IPS-18a (cell line): Measurements from ENCODE around the gene ISCU.
"Not testable (repeated sequence)": the region's sequence is repeated elsewhere in the genome, so short reads cannot be mapped to it uniquely, and the experiment has no call there.

Experiments
- H3K27ac ChIP-seq: one replicate; pipeline ENCODE4 v1.5.1; 2013; ENCODE audit warnings: low read length
- H3K27me3 ChIP-seq: one replicate; pipeline ENCODE4 v1.6.1; 2013; ENCODE audit warnings: mild to moderate bottlenecking, low read length; ENCODE audit not compliant: control insufficient read depth, insufficient read depth
- H3K36me3 ChIP-seq: one replicate; pipeline ENCODE4 v1.6.1; 2013; ENCODE audit warnings: low read depth, low read length; ENCODE audit not compliant: control insufficient read depth
- H3K4me1 ChIP-seq: one replicate; pipeline ENCODE4 v1.6.1; 2013; ENCODE audit warnings: low read depth, low read length; ENCODE audit not compliant: control insufficient read depth
- H3K4me3 ChIP-seq: one replicate; pipeline ENCODE4 v1.5.1; 2013; ENCODE audit warnings: low read length
- H3K9ac ChIP-seq: one replicate; pipeline ENCODE4 v1.6.1; 2013; ENCODE audit warnings: mild to moderate bottlenecking, low read length, moderate library complexity
- H3K9me3 ChIP-seq: one replicate; pipeline ENCODE4 v1.6.1; 2013; ENCODE audit warnings: low read depth, low read length; ENCODE audit not compliant: control insufficient read depth

Gene ISCU

DNA sequence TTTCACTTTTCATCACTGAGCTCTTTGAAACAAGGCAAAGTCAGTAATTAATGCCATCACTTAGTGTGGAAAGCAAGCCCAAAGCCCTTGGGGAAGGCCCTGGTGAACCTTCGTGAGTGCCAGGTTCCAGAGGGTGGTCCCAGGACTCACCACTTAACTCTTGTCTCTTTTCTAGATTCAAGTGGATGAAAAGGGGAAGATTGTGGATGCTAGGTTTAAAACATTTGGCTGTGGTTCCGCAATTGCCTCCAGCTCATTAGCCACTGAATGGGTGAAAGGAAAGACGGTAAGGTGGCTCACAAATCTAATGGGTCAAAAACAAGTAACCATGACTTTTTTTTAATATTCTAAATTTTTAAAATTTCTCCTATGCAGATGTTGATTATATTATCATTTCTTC, 2.8 kb downstream of the ISCU start:
- H3K9ac ChIP-seq, result no peak overlapping the region
- H3K4me3 ChIP-seq, result no peak overlapping the region
- H3K9me3 ChIP-seq, result no peaks in the 10 kb centered on the region
- no peaks in the 10 kb centered on the region for H3K27me3 ChIP-seq
- H3K4me1 ChIP-seq, result peaks cover under 1% of the 10 kb centered on the region
- H3K27ac ChIP-seq, result no peak overlapping the region
- peaks cover 56% of the 10 kb centered on the region for H3K36me3 ChIP-seq

DNA sequence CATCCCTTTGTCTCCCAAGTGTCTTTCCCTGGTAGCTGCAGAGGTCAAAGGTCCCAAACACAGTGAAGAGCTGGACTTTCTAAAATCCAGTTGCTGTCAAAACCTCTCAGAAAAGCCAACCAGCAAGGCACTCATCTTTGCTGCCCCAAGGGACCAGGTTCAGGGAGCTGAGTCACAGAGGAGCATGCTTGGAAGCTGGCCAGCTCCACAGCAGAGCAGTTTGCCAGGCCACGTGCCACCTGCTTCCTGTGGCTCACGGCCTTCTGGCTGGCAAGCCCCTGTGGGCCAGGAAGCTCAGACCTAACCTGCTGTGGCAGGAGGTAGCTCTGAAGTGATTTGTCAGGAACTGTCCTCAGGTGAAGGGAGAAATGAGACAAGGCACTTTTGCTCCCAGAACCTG, 3.6 kb downstream of the ISCU start:
- Histone ChIP-seq H3K4me3 (no peak overlapping the region), H3K9me3 (no peaks in the 10 kb centered on the region), H3K4me1 (no peaks in the 10 kb centered on the region), H3K9ac (no peak overlapping the region), H3K27me3 (no peaks in the 10 kb centered on the region), H3K36me3 (peaks cover 56% of the 10 kb centered on the region), H3K27ac (no peak overlapping the region)

DNA sequence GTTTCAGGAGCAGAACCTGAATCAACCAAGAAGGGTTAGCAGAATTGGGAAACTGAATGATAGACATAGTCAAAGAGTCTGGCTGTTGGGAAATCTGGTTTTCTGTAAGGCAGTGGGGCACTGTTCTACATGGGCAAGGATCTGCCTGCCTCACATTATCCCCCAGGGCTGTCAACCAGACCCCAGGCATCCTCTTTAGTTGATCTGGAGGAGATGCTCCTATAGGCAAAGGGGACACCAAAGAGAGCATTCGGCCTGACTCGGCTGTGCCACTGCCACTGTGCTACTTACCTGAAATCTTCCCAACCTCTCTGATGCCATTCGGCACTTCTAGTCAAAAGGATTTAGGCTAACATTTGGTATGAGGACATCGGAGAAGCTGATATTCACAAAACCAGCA, 4.1 kb downstream of the ISCU start:
- H3K9ac ChIP-seq, result no peak overlapping the region
- peaks cover 56% of the 10 kb centered on the region for H3K36me3 ChIP-seq
- no peak overlapping the region for H3K4me3 ChIP-seq
- no peaks in the 10 kb centered on the region for H3K9me3 ChIP-seq
- H3K4me1 ChIP-seq, result no peaks in the 10 kb centered on the region
- H3K27ac ChIP-seq, result no peak overlapping the region
- H3K27me3 ChIP-seq, result no peaks in the 10 kb centered on the region

DNA sequence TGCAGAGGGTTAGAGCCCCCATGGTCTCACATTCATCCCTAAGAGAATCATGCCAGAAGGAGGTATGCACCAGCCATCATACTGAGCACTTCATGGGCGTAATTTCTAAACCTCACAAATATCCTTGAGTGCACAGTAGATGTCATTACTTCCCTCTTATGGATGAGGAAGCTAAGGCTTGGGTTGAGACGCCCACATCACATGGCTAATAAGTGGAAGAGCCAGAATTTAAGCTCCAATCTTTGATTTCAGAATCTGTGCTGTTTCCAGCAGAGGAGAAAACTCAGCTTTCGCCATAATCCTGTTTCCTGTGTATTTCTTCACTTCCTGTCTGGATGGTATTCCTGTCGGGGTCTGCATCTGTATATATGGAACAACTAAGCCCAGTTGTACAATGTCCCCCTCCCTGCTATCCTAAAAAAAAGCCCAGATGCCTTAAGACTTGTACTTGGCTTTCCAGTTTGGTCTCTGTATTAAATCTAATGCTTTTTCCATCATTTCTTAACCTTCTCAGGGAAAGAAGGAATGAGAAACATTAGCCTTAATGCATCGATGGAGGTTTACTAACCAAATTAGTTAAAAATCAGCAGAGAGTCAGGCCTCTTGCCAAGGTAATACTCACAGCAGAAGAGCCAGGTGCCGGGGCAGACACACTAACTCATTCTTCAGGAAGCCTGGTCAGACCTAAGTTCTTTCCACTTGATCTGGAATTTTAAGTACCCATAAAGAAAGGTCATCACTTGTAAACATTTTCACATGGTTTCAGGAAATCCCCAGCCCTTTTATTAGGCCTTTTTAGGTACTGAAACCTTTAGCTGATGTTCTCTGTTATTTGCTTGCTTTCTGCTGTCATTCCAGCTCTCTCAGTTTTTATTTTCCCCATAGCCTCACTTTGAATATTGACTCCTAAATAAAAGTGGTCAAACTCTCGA, 5.3 kb downstream of the ISCU start:
- H3K4me1 ChIP-seq, result no peaks in the 10 kb centered on the region
- H3K36me3 ChIP-seq, result peaks cover 56% of the 10 kb centered on the region
- no peak overlapping the region for H3K4me3 ChIP-seq
- no peak overlapping the region for H3K9ac ChIP-seq
- H3K9me3 ChIP-seq, result no peaks in the 10 kb centered on the region
- no peaks in the 10 kb centered on the region for H3K27me3 ChIP-seq
- H3K27ac ChIP-seq, result no peak overlapping the region

DNA sequence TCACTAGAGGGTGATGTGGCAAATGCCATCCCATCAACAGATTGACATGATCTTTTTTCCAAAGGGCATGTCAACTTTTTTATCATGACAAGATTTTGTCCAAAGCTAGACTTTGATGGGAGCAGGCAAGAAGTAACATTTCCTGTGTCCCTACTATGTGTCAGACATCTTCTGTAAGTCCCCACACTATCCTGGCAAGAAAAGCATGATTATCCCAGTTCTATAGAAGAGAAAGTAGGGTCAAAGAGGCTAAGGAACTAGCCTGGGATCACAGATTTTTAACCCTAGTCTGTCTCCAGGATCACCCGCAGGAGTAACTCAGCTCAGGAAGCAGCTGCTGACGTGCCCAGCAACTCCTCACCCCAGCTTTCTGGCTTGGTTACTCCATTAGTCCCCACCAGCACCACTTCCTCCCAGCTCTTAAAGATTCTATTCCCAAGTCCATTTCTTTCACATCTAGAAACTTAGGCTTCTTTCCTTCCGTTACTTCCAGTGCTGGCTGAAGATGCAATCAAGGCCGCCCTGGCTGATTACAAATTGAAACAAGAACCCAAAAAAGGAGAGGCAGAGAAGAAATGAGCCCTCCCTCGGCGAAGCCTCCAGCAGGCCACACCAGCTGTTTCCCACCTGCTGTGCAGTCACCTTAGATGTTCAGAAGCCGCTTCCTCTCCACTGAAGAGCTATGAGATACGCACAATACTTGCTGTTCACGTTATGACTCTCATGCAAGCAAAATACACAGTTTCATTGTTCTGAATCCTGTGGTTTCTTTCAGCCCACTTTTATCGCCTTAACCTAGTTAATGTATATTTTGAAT, 6.2 kb downstream of the ISCU start:
- Histone ChIP-seq H3K9ac (no peak overlapping the region), H3K36me3 (peaks cover 56% of the 10 kb centered on the region), H3K9me3 (no peaks in the 10 kb centered on the region), H3K4me3 (no peak overlapping the region), H3K27ac (no peak overlapping the region), H3K27me3 (no peaks in the 10 kb centered on the region), H3K4me1 (no peaks in the 10 kb centered on the region)

DNA sequence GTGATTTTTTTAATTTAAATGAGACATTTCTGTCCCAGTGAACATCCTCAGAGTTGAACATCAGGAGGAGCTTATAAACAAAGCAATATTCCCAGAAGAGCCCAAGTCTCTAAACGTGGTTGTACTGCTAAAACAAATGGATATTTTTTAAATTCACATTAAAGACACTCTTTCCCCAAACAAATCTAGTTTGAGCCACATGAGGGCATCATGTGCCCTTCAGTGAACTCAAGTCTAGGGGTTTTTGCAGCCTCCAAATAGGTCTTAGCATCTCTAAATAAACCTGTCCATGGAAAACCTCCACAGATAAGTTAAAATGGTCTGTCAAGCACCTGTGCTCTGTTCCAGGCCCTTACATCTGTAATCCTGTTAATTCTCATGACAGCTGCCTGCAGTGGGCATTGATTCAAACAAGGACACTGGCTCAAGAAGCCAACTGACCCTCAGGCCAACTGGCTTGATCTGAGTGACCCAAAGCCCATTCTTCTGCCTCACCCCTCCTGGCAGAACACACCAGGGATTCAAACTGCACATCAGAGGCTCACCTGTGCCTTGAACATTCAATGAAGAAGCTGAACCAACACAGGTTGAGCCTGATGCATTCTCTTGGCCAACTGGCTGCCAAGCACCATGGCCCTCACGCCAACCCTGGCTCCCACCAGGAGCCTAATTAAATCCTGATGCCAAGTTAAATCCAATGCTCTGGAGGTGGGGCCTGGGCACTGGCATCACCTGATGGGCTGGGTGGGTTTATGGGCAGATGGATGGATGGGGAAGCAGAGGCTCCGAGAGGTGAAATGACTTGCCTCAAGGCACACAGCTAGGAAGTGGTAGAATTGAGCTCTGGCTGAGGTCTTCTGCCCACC, 8.6 kb downstream of the ISCU start:
- Histone ChIP-seq H3K4me3 (no peak overlapping the region), H3K27ac (no peak overlapping the region), H3K9ac (no peak overlapping the region), H3K9me3 (no peaks in the 10 kb centered on the region), H3K27me3 (no peaks in the 10 kb centered on the region), H3K36me3 (peaks cover 37% of the 10 kb centered on the region), H3K4me1 (no peaks in the 10 kb centered on the region)

DNA sequence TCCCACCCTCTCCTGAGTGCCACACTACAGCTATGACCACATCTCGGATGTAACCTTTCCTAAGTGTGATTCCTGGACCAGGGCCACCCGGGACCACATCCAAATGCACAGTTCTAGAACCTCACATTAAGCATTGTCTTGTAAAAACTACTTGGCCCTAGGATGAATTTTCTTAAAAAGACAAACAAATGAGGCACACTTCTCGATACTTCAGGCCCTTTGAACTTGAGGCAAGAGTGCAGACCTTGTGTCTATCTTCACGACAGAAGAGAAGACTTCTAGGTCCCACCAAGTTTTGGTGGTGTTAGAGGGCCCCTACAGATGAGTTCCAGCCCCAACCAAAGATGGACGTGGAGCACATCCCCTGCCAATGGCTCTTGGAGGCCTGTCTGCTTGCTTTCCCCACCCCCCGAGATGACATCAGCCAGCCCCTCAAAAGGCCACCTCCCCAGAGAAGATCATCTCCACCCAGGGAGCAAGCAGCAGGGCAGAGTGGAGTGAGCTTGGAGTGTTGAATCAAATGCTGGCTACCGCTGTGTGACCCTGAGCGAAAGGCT, 9.3 kb downstream of the ISCU start:
- Histone ChIP-seq H3K27ac (no peak overlapping the region), H3K9ac (no peak overlapping the region), H3K36me3 (peaks cover 30% of the 10 kb centered on the region), H3K4me1 (no peaks in the 10 kb centered on the region), H3K27me3 (no peaks in the 10 kb centered on the region), H3K9me3 (no peaks in the 10 kb centered on the region), H3K4me3 (no peak overlapping the region)

DNA sequence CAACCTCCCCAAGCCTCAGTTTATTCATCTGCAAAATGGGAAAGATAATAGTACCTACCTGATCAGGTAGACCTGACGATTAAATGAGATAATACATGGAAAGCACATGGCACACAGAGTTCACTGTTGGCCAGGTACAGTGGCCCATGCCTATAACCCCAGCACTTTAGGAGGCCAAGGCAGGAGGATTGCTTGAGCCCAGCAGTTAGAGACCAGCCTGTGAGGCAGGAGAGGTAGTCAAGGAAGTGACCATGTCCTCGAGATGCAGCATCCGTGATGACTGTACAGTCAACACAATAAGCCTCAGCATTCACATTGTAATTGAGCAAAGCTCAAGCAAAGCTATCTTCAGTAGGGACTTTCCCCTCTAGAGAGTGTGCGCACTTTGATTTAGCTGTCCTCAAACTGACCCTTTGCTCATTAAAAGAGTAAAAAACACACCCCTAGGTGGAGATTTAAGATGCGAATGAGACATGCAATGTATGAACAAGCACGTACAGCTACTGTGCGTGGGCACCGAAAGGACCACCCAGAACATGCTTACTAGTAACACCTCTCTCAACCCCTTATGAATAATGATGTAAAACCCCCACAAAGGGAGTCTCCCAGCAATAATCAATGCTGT, 9.9 kb downstream of the ISCU start:
- H3K9ac ChIP-seq, result no peak overlapping the region
- no peaks in the 10 kb centered on the region for H3K4me1 ChIP-seq
- no peak overlapping the region for H3K4me3 ChIP-seq
- no peaks in the 10 kb centered on the region for H3K9me3 ChIP-seq
- peaks cover 24% of the 10 kb centered on the region for H3K36me3 ChIP-seq
- no peak overlapping the region for H3K27ac ChIP-seq
- no peaks in the 10 kb centered on the region for H3K27me3 ChIP-seq

DNA sequence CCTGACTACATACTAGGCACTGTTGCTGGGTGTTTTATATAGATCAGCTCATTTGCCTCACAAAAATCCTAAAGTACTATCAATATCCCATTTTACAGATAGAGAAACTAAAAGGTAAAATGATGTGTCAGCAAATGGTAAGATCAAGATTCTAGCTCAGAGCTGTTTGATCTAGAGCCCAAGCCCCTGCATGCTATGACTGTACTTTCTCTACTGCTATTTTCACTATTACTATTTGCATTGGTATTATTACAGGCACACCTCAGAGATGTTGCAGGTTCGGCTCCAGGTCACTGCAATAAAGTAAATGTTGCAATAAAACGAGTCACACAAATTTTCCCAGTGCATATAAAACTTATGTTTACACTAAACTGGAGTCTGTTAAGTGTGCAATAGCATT, 10.9 kb downstream of the ISCU start:
- H3K27ac ChIP-seq, result no peak overlapping the region

DNA sequence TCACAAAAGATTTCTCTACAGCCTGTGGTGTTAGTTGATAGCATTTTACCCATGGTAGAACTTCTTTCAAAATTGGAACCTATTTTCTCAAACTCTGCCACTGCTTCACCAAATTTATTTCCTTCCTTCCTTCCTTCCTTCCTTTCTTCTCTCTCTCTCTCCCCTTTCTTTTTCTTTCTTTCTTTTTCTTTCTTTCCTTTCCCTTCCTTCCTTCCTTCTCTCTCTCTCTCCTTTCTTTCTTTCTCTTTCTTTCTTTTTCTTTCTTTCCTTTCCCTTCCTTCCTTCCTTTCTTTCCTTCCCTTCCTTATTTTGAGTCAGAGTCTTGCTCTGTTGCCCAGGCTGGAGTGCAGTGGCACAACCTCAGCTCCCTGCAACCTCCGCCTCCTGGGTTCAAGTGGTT, 11.9 kb downstream of the ISCU start:
- H3K4me3 ChIP-seq, H3K36me3 ChIP-seq, H3K4me1 ChIP-seq, H3K9me3 ChIP-seq, H3K9ac ChIP-seq, H3K27me3 ChIP-seq, H3K27ac ChIP-seq: not testable (repeated sequence)

More for the DNA sequence above, 10.9 kb downstream of the ISCU start:
- H3K9me3 ChIP-seq, result no peaks in the 10 kb centered on the region
- H3K9ac ChIP-seq, result no peak overlapping the region
- H3K27me3 ChIP-seq, result no peaks in the 10 kb centered on the region
- H3K4me3 ChIP-seq, result no peak overlapping the region
- peaks cover 14% of the 10 kb centered on the region for H3K36me3 ChIP-seq
- H3K4me1 ChIP-seq, result no peaks in the 10 kb centered on the region
